ENCODE measurements around the gene RAB27A. TPM values are rescaled to one million over a fixed set of nuclear protein-coding genes. Genes with fewer than 3 reads are reported as not detected.

Gene RAB27A
- total and polyA plus RNA-seq, 9 of the 15 experiments (the other 6 are each of a cell fraction or from before 2014, with no cell fraction given), result 31.5 to 171 (median 80.4) TPM

DNA sequence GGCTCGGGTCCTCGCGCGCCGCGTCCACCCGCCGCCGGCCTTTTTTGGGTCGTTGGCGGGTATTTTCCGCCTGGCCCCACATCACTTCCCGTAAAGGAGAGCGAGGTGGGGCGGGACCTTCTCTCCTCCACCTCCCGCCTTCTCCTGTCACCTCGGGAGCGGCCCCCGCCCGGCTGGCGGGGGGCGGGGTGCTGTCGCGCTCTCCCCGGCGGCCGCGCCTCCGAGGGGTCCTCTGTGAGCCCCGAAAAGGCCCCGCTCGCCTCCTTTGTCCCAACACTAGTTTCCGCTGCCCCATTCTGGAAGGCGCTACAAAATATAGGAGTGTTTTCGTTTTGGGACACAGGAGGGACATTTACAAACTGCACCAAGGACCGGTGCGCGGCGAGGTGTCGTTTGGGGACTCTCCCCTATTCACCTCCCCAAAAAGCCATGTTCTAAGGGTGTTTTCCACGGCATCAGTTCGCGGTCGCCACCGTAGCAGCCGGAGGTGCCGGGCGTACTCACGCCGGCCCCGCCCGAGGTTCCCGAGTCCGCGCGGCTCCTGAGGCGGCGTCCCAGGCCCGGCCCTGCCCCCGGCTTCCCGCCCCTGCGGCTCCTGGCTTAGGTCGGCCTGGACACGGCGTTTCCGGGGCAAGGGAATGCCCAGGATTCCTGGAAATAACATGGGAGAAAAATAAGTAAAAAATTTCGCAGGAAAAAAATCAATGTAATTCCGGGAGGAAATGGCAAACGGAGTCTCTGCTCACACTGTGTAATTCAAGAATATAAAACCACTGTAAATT lies at the start of gene RAB27A (continued):
- TF ChIP-seq, protein P1, sequence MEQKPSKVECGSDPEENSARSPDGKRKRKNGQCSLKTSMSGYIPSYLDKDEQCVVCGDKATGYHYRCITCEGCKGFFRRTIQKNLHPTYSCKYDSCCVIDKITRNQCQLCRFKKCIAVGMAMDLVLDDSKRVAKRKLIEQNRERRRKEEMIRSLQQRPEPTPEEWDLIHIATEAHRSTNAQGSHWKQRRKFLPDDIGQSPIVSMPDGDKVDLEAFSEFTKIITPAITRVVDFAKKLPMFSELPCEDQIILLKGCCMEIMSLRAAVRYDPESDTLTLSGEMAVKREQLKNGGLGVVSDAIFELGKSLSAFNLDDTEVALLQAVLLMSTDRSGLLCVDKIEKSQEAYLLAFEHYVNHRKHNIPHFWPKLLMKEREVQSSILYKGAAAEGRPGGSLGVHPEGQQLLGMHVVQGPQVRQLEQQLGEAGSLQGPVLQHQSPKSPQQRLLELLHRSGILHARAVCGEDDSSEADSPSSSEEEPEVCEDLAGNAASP (IDR thresholded peaks at IDR 0.05), result no peak
- TF ChIP-seq ZBTB49 (CRISPR knock-in tag; IDR thresholded peaks at IDR 0.05; ENCODE audit: borderline replicate concordance), result no peak
- no peak for TF ChIP-seq HDGF (IDR thresholded peaks at IDR 0.05)
- TF ChIP-seq RBBP5 (IDR thresholded peaks at IDR 0.05; ENCODE audit: borderline replicate concordance, insufficient read depth, low read length, poor library complexity, severe bottlenecking), result peak; percentile 73
- no peak for TF ChIP-seq CC2D1A (IDR thresholded peaks at IDR 0.05)
- TF ChIP-seq ILF3 (IDR thresholded peaks at IDR 0.05; ENCODE audit: borderline replicate concordance), result no peak
- no peak for TF ChIP-seq SLC30A9 (CRISPR knock-in tag; IDR thresholded peaks at IDR 0.05)
- TF ChIP-seq NR3C1 (CRISPR knock-in tag; IDR thresholded peaks at IDR 0.05), result no peak
- TF ChIP-seq NR1H2 (CRISPR knock-in tag; IDR thresholded peaks at IDR 0.05), result no peak; the same call in 1 of the 2 replicates
- TF ChIP-seq HOXB6 (CRISPR knock-in tag; IDR thresholded peaks at IDR 0.05; ENCODE audit: borderline replicate concordance), result no peak
- TF ChIP-seq, protein P2, sequence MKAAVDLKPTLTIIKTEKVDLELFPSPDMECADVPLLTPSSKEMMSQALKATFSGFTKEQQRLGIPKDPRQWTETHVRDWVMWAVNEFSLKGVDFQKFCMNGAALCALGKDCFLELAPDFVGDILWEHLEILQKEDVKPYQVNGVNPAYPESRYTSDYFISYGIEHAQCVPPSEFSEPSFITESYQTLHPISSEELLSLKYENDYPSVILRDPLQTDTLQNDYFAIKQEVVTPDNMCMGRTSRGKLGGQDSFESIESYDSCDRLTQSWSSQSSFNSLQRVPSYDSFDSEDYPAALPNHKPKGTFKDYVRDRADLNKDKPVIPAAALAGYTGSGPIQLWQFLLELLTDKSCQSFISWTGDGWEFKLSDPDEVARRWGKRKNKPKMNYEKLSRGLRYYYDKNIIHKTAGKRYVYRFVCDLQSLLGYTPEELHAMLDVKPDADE (conservative IDR thresholded peaks at IDR 0.05; ENCODE audit: control insufficient read depth, low read depth, low read length), result no peak; the same call in 1 of the 2 replicates
- TF ChIP-seq CREM (IDR thresholded peaks at IDR 0.05; ENCODE audit: low read depth), result 0 out of 2 replicates have a peak, but pooled peaks have one; percentile 20
- TF ChIP-seq SMARCA5 (IDR thresholded peaks at IDR 0.05), result no peak
- TF ChIP-seq ATF1 (CRISPR knock-in tag; IDR thresholded peaks at IDR 0.05), result no peak
- TF ChIP-seq ATF1 (tag; IDR thresholded peaks at IDR 0.05), result peak; percentile 67; the same call in 1 of the 2 replicates
- no peak for TF ChIP-seq HNRNPK (IDR thresholded peaks at IDR 0.05; ENCODE audit: low read depth, low read length, poor library complexity, severe bottlenecking)
- TF ChIP-seq SPI1 (IDR thresholded peaks at IDR 0.05; ENCODE audit: borderline replicate concordance, low read depth, low read length), result peak; percentile 65; the same call in 1 of the 2 replicates
